Measurements from ENCODE around the gene LGALS7. TPM values are rescaled to one million over a fixed set of nuclear protein-coding genes. Genes with fewer than 3 reads are reported as not detected.
"Not testable (repeated sequence)": the region's sequence is repeated elsewhere in the genome, so short reads cannot be mapped to it uniquely, and the experiment has no call there.

The LGALS7 gene
- total RNA-seq, 1 donor from 2014 or later = not detected

- Mint-ChIP-seq H3K27me3 (ENCODE audit: low read depth) (no peaks in the 10 kb centered on the region), H3K4me1 (peaks cover 2% of the 10 kb centered on the region), H3K27ac (no peak overlapping the region), H3K36me3 (peaks cover 2% of the 10 kb centered on the region), H3K9me3 (no peaks in the 10 kb centered on the region), H3K4me3 (no peak overlapping the region)
- DNase-seq (ENCODE audit: low spot score in 2 of 2, unreplicated experiment in 2 of 2) = no peak
- no peak for TF ChIP-seq CTCF (IDR thresholded peaks at IDR 0.05; ENCODE audit: unreplicated experiment)
Measured at GRCh38 chr19:38801359-38802095, 28.2 kb upstream of the LGALS7 start.

GRCh38 chr19:38800577-38801347 is 27.4 kb upstream of the LGALS7 start:
- no peak for DNase-seq (ENCODE audit: low spot score in 2 of 2, unreplicated experiment in 2 of 2)
- Mint-ChIP-seq H3K27me3 (ENCODE audit: low read depth) (no peaks in the 10 kb centered on the region), H3K9me3 (no peaks in the 10 kb centered on the region), H3K36me3 (peaks cover 2% of the 10 kb centered on the region), H3K4me1 (peaks cover 2% of the 10 kb centered on the region), H3K4me3 (no peak overlapping the region), H3K27ac (no peak overlapping the region)
- no peak for TF ChIP-seq CTCF (IDR thresholded peaks at IDR 0.05; ENCODE audit: unreplicated experiment)

GRCh38 chr19:38799104-38799503 is 25.8 kb upstream of the LGALS7 start:
- DNase-seq (ENCODE audit: low spot score in 2 of 2, unreplicated experiment in 2 of 2) = no peak
- H3K4me3 Mint-ChIP-seq = no peak overlapping the region
- peaks cover 2% of the 10 kb centered on the region for H3K36me3 Mint-ChIP-seq
- H3K9me3 Mint-ChIP-seq = no peaks in the 10 kb centered on the region
- no peak for TF ChIP-seq CTCF (IDR thresholded peaks at IDR 0.05; ENCODE audit: unreplicated experiment)
- no peak overlapping the region for H3K27ac Mint-ChIP-seq
- H3K4me1 Mint-ChIP-seq = peaks cover 2% of the 10 kb centered on the region
- no peaks in the 10 kb centered on the region for H3K27me3 Mint-ChIP-seq (ENCODE audit: low read depth)

GRCh38 chr19:38797781-38798180 is 24.5 kb upstream of the LGALS7 start:
- not testable (repeated sequence) for H3K9me3 Mint-ChIP-seq; H3K4me1 Mint-ChIP-seq; H3K4me3 Mint-ChIP-seq; H3K36me3 Mint-ChIP-seq; H3K27ac Mint-ChIP-seq; DNase-seq (ENCODE audit: low spot score in 2 of 2, unreplicated experiment in 2 of 2); H3K27me3 Mint-ChIP-seq (ENCODE audit: low read depth)

- Mint-ChIP-seq H3K4me3 (no peak overlapping the region), H3K27me3 (ENCODE audit: low read depth) (no peaks in the 10 kb centered on the region), H3K36me3 (peaks cover 2% of the 10 kb centered on the region), H3K9me3 (no peaks in the 10 kb centered on the region), H3K4me1 (peaks cover 6% of the 10 kb centered on the region), H3K27ac (no peak overlapping the region)
- no peak for TF ChIP-seq CTCF (IDR thresholded peaks at IDR 0.05; ENCODE audit: unreplicated experiment)
- DNase-seq (ENCODE audit: low spot score in 2 of 2, unreplicated experiment in 2 of 2) = no peak
Measured at GRCh38 chr19:38796154-38796553, 22.8 kb upstream of the LGALS7 start.

GRCh38 chr19:38795549-38795948 is 22.2 kb upstream of the LGALS7 start:
- Mint-ChIP-seq H3K27me3 (ENCODE audit: low read depth) (no peaks in the 10 kb centered on the region), H3K36me3 (peaks cover 2% of the 10 kb centered on the region), H3K9me3 (no peaks in the 10 kb centered on the region), H3K27ac (no peak overlapping the region), H3K4me1 (peaks cover 6% of the 10 kb centered on the region), H3K4me3 (no peak overlapping the region)
- TF ChIP-seq CTCF (IDR thresholded peaks at IDR 0.05; ENCODE audit: unreplicated experiment) = no peak
- no peak for DNase-seq (ENCODE audit: low spot score in 2 of 2, unreplicated experiment in 2 of 2)
